HL-60 (cell line): ENCODE data around the gene CCDC17.

ENCODE experiments used
- DNase-seq, 2 experiments: peaks; one replicate each; pipeline ENCODE4 v3.0.0-alpha.2; 2010 to 2020; ENCODE audit warnings: low read depth in 1 of 2, low spot score in 1 of 2
- H3K27ac ChIP-seq: fragments of 250-450 bp; sonication (Bioruptor Pico); replicated peaks from 2 replicates; pipeline ENCODE4 v1.5.1; 2020; ENCODE audit warnings: mild to moderate bottlenecking, moderate library complexity
- H3K27me3 ChIP-seq: fragments of 250-450 bp; sonication (Bioruptor Pico); 2 replicates; pipeline ENCODE4 v1.5.1; 2021; ENCODE audit warnings: mild to moderate bottlenecking, moderate library complexity; ENCODE audit not compliant: insufficient read depth, poor library complexity, severe bottlenecking
- H3K4me3 ChIP-seq: replicated peaks from 2 replicates; pipeline ENCODE4 v1.5.1; 2011; ENCODE audit warnings: mild to moderate bottlenecking, control low read depth, low read length; ENCODE audit not compliant: insufficient read depth
- CTCF ChIP-seq: IDR thresholded peaks from one replicate; pipeline ENCODE4 v1.5.1; 2011; ENCODE audit warnings: low read length, control low read depth, inconsistent platforms; ENCODE audit not compliant: insufficient read depth
- GABPA ChIP-seq: IDR thresholded peaks from 2 replicates; pipeline ENCODE4 v1.6.1; 2012; ENCODE audit warnings: low read depth
- POLR2AphosphoS5 ChIP-seq: IDR thresholded peaks from 2 replicates; pipeline ENCODE4 v1.6.1; 2012; ENCODE audit warnings: low read depth
- REST ChIP-seq: IDR thresholded peaks from 2 replicates; pipeline ENCODE4 v1.6.1; 2012; ENCODE audit warnings: low read depth; ENCODE audit not compliant: insufficient replicate concordance
- SPI1 ChIP-seq: IDR thresholded peaks from 2 replicates; pipeline ENCODE4 v1.6.1; 2012; ENCODE audit warnings: low read depth, mild to moderate bottlenecking, borderline replicate concordance

The CCDC17 gene

GRCh38 chr1:45620588-45621500 is 3.0 kb downstream of the CCDC17 start:
- Histone ChIP-seq H3K27me3 (no peaks in the 10 kb centered on the region), H3K27ac (peak overlapping the region; percentile 39; the same call in 1 of the 2 replicates), H3K4me3 (no peak overlapping the region)
- TF ChIP-seq POLR2AphosphoS5 (no peak), CTCF (no peak), REST (no peak), GABPA (no peak), SPI1 (no peak)
- DNase-seq, result no peak

- TF ChIP-seq REST (no peak), SPI1 (no peak), POLR2AphosphoS5 (peak; percentile 64; the same call in 1 of the 2 replicates), CTCF (no peak), GABPA (no peak)
- no peaks in the 10 kb centered on the region for H3K27me3 ChIP-seq
- no peak overlapping the region for H3K27ac ChIP-seq
- DNase-seq, result no peak
- H3K4me3 ChIP-seq, result no peak overlapping the region
Observed at GRCh38 chr1:45619149-45619921, 4.5 kb downstream of the CCDC17 start.

GRCh38 chr1:45617618-45618017 is 6.2 kb downstream of the CCDC17 start:
- no peak for TF ChIP-seq CTCF
- TF ChIP-seq POLR2AphosphoS5, result no peak
- no peak for TF ChIP-seq SPI1
- TF ChIP-seq GABPA, result no peak
- no peak for TF ChIP-seq REST
- Histone ChIP-seq H3K4me3 (no peak overlapping the region), H3K27ac (no peak overlapping the region), H3K27me3 (no peaks in the 10 kb centered on the region)
- DNase-seq, result no peak
